Tibial nerve (tissue), 3 donors: ENCODE results near the gene FUT8.

Source experiments
- POLR2A ChIP-seq, 2 donors: fragments of 450-650 bp; IDR thresholded peaks; one replicate each; pipeline ENCODE4 v1.6.1; 2017; ENCODE audit warnings: antibody characterized with exemption in 2 of 2, mild to moderate bottlenecking in 2 of 2, moderate library complexity in 2 of 2
- TF ChIP-seq, protein P1 (sequence below), 5 experiments: fragments of 200-600 bp in 3 of 5; fragments of 450-650 bp in 2 of 5; sonication (generic) in 3 of 5; IDR thresholded peaks; one replicate each; pipeline ENCODE4 v1.5.1; 2016 to 2019; ENCODE audit warnings: antibody characterized with exemption in 5 of 5, mild to moderate bottlenecking in 3 of 5, moderate library complexity in 2 of 5

DNA sequence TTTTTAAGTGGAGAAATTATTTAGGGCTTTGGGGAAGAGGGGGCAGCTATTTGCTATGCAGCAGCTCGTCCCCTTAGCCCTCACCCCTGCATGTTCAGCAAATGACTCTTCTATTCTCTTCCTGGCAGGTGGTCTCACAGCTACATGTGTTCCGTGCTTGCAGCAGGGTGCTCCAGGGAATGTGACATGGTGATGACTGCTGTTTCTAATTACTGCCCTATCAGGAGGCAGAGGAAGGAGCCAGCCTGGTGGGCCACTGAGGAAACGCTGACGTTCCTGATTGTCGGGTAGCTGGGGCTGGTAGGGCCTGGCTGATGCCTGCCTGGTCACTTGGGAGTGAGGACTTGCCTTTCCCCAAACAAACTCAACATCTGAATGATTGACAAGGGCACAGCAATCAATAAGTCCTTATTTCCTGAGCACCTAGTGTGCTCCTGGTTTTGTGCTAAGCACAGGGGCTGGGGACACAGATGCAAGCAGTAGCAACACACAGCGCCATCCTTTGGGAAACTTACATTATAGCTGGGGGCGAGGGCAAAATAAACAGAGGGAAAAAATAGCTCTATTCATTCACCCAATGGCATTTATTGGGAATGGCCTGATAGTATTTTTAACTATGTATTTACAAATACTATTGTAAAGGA, 377.8 kb downstream of the FUT8 start:
- no peak for TF ChIP-seq POLR2A (IDR thresholded peaks at IDR 0.05)
- TF ChIP-seq, protein P1, sequence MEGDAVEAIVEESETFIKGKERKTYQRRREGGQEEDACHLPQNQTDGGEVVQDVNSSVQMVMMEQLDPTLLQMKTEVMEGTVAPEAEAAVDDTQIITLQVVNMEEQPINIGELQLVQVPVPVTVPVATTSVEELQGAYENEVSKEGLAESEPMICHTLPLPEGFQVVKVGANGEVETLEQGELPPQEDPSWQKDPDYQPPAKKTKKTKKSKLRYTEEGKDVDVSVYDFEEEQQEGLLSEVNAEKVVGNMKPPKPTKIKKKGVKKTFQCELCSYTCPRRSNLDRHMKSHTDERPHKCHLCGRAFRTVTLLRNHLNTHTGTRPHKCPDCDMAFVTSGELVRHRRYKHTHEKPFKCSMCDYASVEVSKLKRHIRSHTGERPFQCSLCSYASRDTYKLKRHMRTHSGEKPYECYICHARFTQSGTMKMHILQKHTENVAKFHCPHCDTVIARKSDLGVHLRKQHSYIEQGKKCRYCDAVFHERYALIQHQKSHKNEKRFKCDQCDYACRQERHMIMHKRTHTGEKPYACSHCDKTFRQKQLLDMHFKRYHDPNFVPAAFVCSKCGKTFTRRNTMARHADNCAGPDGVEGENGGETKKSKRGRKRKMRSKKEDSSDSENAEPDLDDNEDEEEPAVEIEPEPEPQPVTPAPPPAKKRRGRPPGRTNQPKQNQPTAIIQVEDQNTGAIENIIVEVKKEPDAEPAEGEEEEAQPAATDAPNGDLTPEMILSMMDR (IDR thresholded peaks at IDR 0.05), result no peak
